Activated CD4-positive, alpha-beta T cell treated with anti-CD3 and anti-CD28 coated beads, Interleukin-10, Interleukin-2, amounts not matched to agents 100 ng/mL and 50 ng/mL, durations not matched to agents 16 hours and 8 hours (primary cell): ENCODE data around the gene HDAC6.

Experiments used
- DNase-seq: peaks from one replicate; pipeline ENCODE4 v3.0.0-alpha.2; 2020

The HDAC6 gene

GRCh38 chrX:48801280-48802088 is at the start of gene HDAC6:
Gene HDAC6 (plus strand): TSS chrX:48802067. CDS start chrX:48802693, 626 bp downstream.
- DNase-seq, result peak; percentile 97

DNA sequence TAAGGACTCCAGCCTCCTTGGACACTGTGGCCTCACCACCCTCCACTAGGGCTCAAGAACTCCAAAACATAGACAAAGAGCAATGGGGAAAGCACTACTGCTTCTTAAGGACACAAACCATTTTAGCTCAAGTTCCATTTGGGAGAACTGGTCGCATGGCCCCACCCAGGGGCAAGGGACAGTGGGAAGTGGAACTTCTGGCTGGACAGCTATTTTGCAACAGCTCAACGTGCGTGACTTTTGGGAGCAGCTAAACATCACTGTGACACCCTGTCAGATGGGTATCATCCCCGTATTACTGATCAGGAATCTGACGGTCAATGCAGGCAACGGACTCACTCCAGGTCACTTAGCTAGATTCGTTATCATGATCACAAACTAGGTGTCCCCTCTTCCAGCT is 49.4 kb upstream of the HDAC6 start:
- no peak for DNase-seq

- DNase-seq, result no peak
Measured at GRCh38 chrX:48753708-48754228, 48.1 kb upstream of the HDAC6 start.

- no peak for DNase-seq
Measured at GRCh38 chrX:48754238-48754637, 47.6 kb upstream of the HDAC6 start.

- DNase-seq, result peak; percentile 31
Measured at GRCh38 chrX:48761674-48762471, 40.0 kb upstream of the HDAC6 start, which contains the start of gene GLOD5. Gene GLOD5 (plus strand): TSS chrX:48761747. CDS start chrX:48761791, 44 bp downstream.

- no peak for DNase-seq
Measured at GRCh38 chrX:48769230-48769629, 32.6 kb upstream of the HDAC6 start.

GRCh38 chrX:48770296-48770695 is 31.6 kb upstream of the HDAC6 start:
- no peak for DNase-seq

DNA sequence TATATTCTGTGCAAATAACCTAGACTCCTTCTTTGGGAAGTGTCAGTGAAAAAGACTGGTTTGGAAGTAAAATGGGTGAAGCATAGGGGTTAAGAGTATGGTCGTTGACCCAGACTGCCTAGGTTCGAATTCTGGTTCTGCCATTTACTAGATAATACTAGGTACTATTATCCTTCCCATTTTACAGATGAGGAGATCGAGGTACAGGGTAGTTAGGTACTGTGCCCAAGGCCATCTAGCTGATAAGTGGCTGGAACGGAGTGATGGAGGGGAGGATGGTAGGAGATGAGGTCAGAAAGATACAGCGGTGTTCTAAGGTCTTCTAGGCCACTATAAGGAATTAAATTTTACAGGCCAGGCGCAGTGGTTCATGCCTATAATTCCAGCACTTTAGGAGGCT is 29.3 kb upstream of the HDAC6 start:
- no peak for DNase-seq

DNA sequence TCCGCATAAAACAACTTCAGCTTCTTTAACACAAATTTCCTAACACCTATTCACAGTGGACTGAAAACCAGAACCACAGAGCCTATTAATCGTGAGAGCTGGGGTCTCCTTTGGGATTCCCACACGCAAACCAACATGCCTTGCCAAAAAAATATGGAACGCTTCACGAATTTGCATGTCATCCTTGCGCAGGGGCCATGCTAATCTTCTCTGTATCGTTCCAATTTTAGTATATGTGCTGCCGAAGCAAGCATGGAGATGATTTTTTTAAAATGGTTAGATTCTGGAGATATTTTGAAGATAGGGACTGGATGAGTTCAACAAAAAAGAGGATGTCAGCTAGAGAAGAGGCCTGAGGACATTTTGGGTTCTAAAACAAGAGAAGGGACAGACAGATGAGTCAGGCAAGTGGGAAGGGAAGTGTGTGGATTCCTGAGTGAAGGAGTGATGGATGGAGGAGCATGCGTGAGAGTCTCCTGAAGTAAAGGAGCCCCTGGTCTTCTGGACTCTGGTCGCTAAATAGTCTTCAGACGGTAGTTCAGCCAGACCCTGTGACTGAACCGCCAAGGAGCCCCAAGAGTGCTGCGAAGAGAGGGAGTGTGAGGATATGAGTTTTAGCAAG is 24.9 kb upstream of the HDAC6 start:
- no peak for DNase-seq

DNA sequence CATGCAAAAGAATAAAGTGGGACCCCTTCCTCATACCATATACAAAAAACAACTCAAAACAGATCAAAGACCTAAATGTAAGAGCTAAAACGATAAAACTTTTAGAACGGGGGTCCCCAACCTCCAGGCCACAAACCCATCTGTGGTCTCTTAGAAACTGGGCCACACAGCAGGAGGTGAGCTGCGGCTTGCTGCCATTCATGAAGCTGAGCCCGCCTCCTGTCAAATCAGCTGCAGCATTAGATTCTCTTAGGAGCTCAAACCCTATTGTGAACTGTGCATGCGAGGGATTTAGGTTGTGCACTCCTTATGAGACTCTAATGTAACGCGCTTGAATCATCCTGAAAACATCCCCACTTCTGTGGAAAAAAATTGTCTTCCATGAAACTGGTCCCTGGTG is 22.5 kb upstream of the HDAC6 start:
- no peak for DNase-seq

DNA sequence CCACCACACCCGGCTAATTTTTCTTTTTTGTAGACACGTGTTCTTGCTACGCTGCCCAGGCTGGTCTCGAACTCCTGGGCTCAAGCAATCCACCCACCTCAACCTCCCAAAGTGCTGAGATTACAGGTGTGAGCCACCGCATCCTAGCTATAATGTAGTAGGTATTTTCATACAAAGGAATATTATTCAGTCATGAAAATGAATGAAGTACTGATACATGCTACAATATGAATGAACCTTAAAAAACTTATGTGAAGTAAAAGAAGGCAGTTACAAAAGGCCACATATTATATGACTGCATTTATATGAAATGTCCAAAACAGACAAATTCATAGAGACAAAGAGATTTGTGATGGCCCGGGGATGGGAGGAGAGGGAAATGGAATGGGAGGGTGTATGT is 20.2 kb upstream of the HDAC6 start:
- DNase-seq, result no peak

- DNase-seq, result no peak
Measured at GRCh38 chrX:48782216-48782615, 19.7 kb upstream of the HDAC6 start.

GRCh38 chrX:48782795-48783194 is 19.1 kb upstream of the HDAC6 start:
- DNase-seq, result no peak

- DNase-seq, result no peak
Measured at GRCh38 chrX:48784726-48785125, 17.1 kb upstream of the HDAC6 start.

- DNase-seq, result no peak
Measured at GRCh38 chrX:48785186-48785539, 16.7 kb upstream of the HDAC6 start.

DNA sequence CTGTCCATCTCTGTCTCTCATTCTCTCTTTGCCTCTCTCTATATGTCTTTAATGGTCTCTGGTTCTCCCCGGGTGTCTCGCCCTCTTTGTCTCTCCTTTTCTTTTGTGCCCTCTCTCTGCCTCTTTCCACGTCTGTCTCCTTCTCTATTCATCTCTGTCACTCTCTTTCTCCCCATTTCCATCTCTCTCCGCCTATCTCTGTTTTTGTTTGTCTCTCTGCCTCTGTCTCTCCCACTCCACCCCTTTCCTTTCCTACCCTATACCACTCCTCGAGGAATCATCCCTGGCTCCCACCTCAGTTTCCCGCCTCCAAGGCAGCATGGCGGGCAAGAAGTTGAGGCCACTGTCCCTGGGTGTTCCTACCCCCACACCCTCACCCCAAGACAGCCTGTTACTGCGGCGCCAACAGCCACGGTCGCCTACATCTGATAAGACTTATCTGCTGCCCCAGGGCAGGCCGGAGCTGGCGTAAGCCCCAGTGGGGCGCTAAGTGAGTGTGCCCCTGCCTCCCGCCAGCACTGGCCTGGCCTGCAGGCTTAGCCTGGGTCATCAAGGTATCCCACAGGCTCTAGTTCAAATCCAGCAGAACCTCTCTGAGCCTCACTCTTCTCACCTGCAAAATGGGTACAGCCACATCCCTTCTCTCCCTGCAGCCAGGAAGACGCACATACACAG is 16.2 kb upstream of the HDAC6 start:
- no peak for DNase-seq

- no peak for DNase-seq
Measured at GRCh38 chrX:48786341-48786800, 15.5 kb upstream of the HDAC6 start, which contains the start of gene GATA1. Gene GATA1 (plus strand): TSS chrX:48786590. CDS start chrX:48791110, 4,520 bp downstream.

DNA sequence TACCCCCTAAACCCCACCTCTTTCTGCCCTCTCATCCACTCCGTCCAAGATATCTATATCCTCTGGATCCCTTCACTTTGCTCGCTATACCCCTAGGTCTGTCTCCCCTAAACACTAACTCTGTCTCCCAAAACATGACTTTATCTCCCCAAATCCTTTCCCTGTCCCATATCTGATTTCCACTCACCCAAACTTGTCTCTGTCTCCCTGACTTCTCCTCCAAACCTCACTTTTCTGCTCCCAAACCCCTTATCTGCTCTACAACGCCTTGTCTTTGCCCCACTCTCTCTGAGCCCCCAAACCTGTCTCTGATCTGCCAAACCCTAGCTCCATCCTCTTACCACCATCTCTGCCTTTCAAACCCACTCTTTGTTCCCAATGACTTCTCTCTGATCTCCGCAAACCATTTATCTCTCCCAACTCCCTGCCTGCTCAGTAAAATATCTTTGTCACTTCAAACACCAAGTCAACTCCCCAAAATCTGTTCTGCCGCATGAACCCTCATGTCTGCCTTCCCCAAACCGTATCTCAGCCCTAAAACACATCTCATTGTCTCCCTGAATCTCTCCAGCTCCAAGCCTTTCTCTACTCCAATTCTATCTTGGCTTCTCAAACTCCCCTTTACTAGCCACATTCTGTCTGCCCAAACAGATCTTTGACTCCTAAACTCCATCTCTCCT is 14.9 kb upstream of the HDAC6 start:
- no peak for DNase-seq

- DNase-seq, result no peak
Measured at GRCh38 chrX:48787505-48788443, 14.1 kb upstream of the HDAC6 start.

GRCh38 chrX:48789366-48790220 is 12.3 kb upstream of the HDAC6 start:
- no peak for DNase-seq
